Stimulated activated CD8-positive, alpha-beta memory T cell treated with anti-CD3 and anti-CD28 coated beads, Interleukin-12 subunit alpha, Interleukin-12 subunit beta, amount 100 ng/mL, for 1 hour (primary cell): ENCODE measurements around the gene SMC3.

ENCODE experiments used
- DNase-seq: peaks from one replicate; pipeline ENCODE4 v3.0.0-alpha.2; 2020; ENCODE audit warnings: low read depth

The SMC3 gene

GRCh38 chr10:110644598-110645462, 77.3 kb downstream of the SMC3 start:
- no peak for DNase-seq

- no peak for DNase-seq
Observed at GRCh38 chr10:110646417-110647135, 79.1 kb downstream of the SMC3 start.

GRCh38 chr10:110647136-110647430, 79.6 kb downstream of the SMC3 start:
- DNase-seq: no peak

GRCh38 chr10:110648692-110649346, 81.3 kb downstream of the SMC3 start:
- no peak for DNase-seq

GRCh38 chr10:110649347-110650264, 82.1 kb downstream of the SMC3 start:
- no peak for DNase-seq

GRCh38 chr10:110650265-110650668, 82.8 kb downstream of the SMC3 start:
- no peak for DNase-seq

- no peak for DNase-seq
Observed at GRCh38 chr10:110651044-110651958, 83.8 kb downstream of the SMC3 start.

GRCh38 chr10:110652475-110653118, 85.1 kb downstream of the SMC3 start:
- DNase-seq: no peak
